Astrocyte (in vitro differentiated cells and primary cell): ENCODE data around the gene FEZF2.

ENCODE experiments used
- EZH2 ChIP-seq: IDR thresholded peaks from 2 replicates; pipeline ENCODE4 v1.6.1; 2012; ENCODE audit warnings: mild to moderate bottlenecking, low read length, inconsistent platforms; ENCODE audit not compliant: insufficient read depth
- TF ChIP-seq, protein P1 (sequence below): IDR thresholded peaks from 2 replicates; pipeline ENCODE4 v1.5.1; 2011; ENCODE audit warnings: low read depth, mild to moderate bottlenecking, inconsistent platforms, low read length, moderate library complexity; ENCODE audit not compliant: insufficient read depth

DNA sequence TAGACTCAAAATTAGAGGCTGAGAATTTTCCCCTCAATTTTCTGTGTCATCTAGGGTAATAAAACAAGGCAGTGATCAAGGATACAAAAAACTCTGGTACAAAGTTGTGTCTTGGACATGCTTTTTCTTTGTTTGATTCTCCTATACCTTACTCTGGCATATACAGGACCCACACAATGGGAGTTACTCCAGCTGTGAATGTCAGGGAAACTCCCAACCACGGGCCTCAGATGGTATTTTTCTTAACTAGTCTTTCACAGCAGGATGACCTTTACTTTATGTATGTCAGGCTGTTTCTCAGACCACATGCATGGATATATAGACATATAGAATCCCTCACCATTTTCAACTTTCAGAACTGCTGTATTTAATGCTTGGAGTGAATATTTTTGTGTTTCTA lies 41.3 kb downstream of the FEZF2 start:
- TF ChIP-seq, protein P1, sequence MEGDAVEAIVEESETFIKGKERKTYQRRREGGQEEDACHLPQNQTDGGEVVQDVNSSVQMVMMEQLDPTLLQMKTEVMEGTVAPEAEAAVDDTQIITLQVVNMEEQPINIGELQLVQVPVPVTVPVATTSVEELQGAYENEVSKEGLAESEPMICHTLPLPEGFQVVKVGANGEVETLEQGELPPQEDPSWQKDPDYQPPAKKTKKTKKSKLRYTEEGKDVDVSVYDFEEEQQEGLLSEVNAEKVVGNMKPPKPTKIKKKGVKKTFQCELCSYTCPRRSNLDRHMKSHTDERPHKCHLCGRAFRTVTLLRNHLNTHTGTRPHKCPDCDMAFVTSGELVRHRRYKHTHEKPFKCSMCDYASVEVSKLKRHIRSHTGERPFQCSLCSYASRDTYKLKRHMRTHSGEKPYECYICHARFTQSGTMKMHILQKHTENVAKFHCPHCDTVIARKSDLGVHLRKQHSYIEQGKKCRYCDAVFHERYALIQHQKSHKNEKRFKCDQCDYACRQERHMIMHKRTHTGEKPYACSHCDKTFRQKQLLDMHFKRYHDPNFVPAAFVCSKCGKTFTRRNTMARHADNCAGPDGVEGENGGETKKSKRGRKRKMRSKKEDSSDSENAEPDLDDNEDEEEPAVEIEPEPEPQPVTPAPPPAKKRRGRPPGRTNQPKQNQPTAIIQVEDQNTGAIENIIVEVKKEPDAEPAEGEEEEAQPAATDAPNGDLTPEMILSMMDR, result no peak
- no peak for TF ChIP-seq EZH2
